Mesothelial cell of epicardium (in vitro differentiated cells): ENCODE measurements around the gene SIGLEC8. TPM values are rescaled to one million over a fixed set of nuclear protein-coding genes. Genes with fewer than 3 reads are reported as not detected.

Experiments
- DNase-seq, 2 experiments: peaks; one replicate each; pipeline ENCODE4 v3.0.0; 2021; ENCODE audit warnings: low spot score in 2 of 2; ENCODE audit not compliant: unreplicated experiment in 2 of 2
- H3K27ac Mint-ChIP-seq: 2 replicates; pipeline ENCODE4 v1.8.0; 2021; ENCODE audit warnings: mixed read lengths
- H3K27me3 Mint-ChIP-seq: 2 replicates; pipeline ENCODE4 v1.8.0; 2021; ENCODE audit warnings: low read depth, mixed read lengths
- H3K36me3 Mint-ChIP-seq: 2 replicates; pipeline ENCODE4 v1.8.0; 2021; ENCODE audit warnings: mixed read lengths
- H3K4me1 Mint-ChIP-seq: 2 replicates; pipeline ENCODE4 v1.8.0; 2021; ENCODE audit warnings: mixed read lengths
- H3K4me3 Mint-ChIP-seq: 2 replicates; pipeline ENCODE4 v1.8.0; 2021; ENCODE audit warnings: mild to moderate bottlenecking, moderate library complexity, mixed read lengths
- H3K9me3 Mint-ChIP-seq: 2 replicates; pipeline ENCODE4 v1.8.0; 2021; ENCODE audit warnings: mixed read lengths
- CTCF ChIP-seq: fragments of 200-600 bp; sonication (generic); IDR thresholded peaks from one replicate; pipeline ENCODE4 v1.5.0; 2021; ENCODE audit warnings: antibody characterized with exemption; ENCODE audit not compliant: unreplicated experiment
- total RNA-seq: library from RNA; stranded (reverse); gene quantifications from 3 replicates; pipeline ENCODE4 v1.2.1, GENCODE V29; 2021

SIGLEC8 gene
- total RNA-seq, 1 donor from 2014 or later: not detected

DNA sequence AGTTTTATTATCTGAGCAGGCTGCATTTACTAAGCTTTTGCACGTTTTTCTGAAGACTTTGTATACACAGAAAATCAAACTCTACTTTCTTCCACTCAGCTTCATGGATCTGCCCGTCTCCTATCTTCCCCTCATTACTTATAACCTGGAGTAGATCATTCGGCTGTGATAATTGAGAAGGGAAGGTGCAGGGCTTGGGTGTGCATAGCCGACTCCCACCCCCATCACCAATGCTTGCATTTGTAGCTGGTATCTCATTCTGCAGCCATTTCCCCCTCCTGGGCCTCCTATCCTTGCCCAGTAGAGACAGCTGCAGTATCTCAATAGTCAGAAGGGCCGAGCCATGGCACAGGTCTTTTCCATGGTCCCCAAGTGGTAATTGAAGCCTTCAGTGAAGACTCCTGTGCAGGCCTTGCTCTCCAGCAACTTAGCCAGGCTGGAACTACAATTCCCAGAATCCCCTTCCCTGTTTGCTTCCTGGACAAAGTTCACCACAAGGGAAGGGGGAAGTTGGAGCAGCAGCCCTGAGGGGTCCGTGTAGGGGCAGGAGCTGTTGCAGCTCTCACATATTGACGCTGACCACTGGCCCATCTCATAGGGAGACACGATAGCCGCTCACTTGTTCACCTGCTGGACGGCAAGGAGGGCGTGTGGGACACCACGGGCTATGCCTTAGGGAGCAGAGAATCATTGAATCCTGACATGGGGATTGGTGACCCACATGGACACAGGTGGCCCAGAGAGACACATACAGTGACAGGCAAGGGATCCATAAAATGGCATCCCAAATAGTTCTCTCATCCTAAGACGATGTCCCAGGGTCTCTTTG, 2.1 kb upstream of the SIGLEC8 start:
- Mint-ChIP-seq H3K27me3 (peaks cover 25% of the 10 kb centered on the region), H3K36me3 (no peaks in the 10 kb centered on the region), H3K4me1 (no peaks in the 10 kb centered on the region), H3K9me3 (peaks cover 14% of the 10 kb centered on the region), H3K27ac (no peak overlapping the region), H3K4me3 (peak overlapping the region; percentile 41)
- no peak for TF ChIP-seq CTCF
- no peak for DNase-seq

DNA sequence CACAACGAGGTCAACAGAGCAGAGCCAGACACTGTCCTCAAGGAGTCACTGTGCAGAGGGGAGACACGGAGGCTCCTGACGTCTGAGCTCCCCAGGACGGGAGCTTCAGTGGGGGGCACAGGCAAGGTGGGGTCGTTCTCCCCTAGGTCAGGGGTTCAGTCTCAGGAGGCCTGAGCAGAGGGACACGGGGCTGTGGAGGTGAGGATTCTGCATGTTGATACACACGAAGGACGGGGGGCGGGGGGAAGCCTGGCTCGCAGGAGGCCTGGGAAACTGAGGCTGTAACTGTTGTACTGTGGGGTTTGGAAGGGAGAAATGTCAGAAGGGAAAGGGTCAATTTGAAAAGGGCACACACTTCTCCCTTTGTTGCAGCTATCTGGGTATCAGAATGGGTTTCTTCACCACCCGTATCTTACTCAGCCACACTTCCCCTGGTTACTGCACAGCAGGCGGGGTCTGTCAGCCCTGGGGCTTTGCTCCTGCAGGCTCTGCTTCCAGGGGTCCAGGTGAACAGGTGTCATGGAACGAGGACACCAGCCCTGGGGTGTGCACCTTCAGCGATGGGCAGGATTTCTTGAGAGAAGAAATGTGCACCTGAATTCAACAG, 748 bp upstream of the SIGLEC8 start:
- no peaks in the 10 kb centered on the region for H3K36me3 Mint-ChIP-seq
- H3K4me3 Mint-ChIP-seq: no peak overlapping the region
- H3K27ac Mint-ChIP-seq: no peak overlapping the region
- TF ChIP-seq CTCF: no peak
- no peak for DNase-seq
- peaks cover 15% of the 10 kb centered on the region for H3K27me3 Mint-ChIP-seq
- no peaks in the 10 kb centered on the region for H3K4me1 Mint-ChIP-seq
- H3K9me3 Mint-ChIP-seq: peaks cover 9% of the 10 kb centered on the region

- Mint-ChIP-seq H3K9me3 (peaks cover 14% of the 10 kb centered on the region), H3K27ac (no peak overlapping the region)
- TF ChIP-seq CTCF: no peak
Measured at GRCh38 chr19:51457351-51458013, 772 bp downstream of the SIGLEC8 start.

GRCh38 chr19:51456541-51457290, 1.5 kb downstream of the SIGLEC8 start:
- TF ChIP-seq CTCF: no peak
- Mint-ChIP-seq H3K27ac (no peak overlapping the region), H3K4me1 (no peaks in the 10 kb centered on the region), H3K27me3 (peaks cover under 1% of the 10 kb centered on the region), H3K4me3 (no peak overlapping the region), H3K9me3 (peaks cover 17% of the 10 kb centered on the region), H3K36me3 (no peaks in the 10 kb centered on the region)
- DNase-seq: no peak

More at GRCh38 chr19:51457351-51458013, 772 bp downstream of the SIGLEC8 start:
- Mint-ChIP-seq H3K27me3 (peaks cover 5% of the 10 kb centered on the region), H3K4me1 (no peaks in the 10 kb centered on the region), H3K36me3 (no peaks in the 10 kb centered on the region), H3K4me3 (no peak overlapping the region)
- DNase-seq: no peak

GRCh38 chr19:51450730-51451307, 7.4 kb downstream of the SIGLEC8 start:
- no peaks in the 10 kb centered on the region for H3K27me3 Mint-ChIP-seq

More at GRCh38 chr19:51450730-51451307, 7.4 kb downstream of the SIGLEC8 start:
- no peak for DNase-seq
- Mint-ChIP-seq H3K9me3 (peaks cover 33% of the 10 kb centered on the region), H3K4me1 (no peaks in the 10 kb centered on the region), H3K36me3 (no peaks in the 10 kb centered on the region), H3K4me3 (no peak overlapping the region), H3K27ac (no peak overlapping the region)
- no peak for TF ChIP-seq CTCF
